ENCODE data around the gene AP1S3. TPM values are rescaled to one million over a fixed set of nuclear protein-coding genes. Genes with fewer than 3 reads are reported as not detected.

Gene AP1S3
- total and polyA plus RNA-seq, 4 donors: 4.6 to 14.2 (median 6.5) TPM

DNA sequence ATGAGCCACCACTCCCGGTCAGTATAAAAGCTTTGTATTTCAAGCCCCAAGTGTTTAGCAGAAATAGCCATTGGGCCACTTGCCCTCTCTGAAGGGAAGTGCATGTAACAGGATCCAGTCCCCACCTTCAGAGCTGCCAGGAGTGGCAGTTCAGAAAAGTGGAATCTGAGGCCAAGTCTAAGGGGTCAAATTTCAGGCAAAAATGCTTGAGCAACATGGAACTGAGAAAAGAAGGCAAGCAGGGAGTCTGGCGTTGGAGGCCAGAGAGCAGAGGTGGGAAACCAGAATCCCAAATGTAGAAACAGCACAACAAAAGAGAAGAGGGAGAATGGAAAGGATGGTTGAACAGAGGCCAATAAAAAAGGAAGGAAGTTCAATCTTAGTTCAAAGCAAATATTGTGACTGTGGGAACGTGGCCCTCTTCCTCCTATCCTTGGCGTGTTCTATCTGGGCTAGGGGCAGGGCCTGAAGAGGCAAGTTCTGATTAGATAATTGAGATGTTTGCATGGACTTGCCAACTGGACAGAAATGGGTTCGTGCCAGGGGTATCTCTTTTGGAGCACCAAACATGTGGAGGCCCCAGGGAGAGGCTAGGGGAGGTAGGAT is 102.2 kb downstream of the AP1S3 start:
- no peak for TF ChIP-seq CTCF (IDR thresholded peaks at IDR 0.05; ENCODE audit: control extremely low read depth, extremely low read depth)
- Histone ChIP-seq H3K27me3 (ENCODE audit: control insufficient read depth in 3 of 3, insufficient read depth in 3 of 3, low read length in 2 of 3) (no peaks in the 10 kb centered on the region), H3K36me3 (ENCODE audit: control insufficient read depth in 4 of 4, insufficient read depth in 4 of 4, low read length in 4 of 4) (no peaks in the 10 kb centered on the region), H3K4me1 (ENCODE audit: control insufficient read depth in 5 of 5, insufficient read depth in 5 of 5, low read length in 5 of 5) (peaks cover 0 to 2% (median 0%) of the 10 kb centered on the region in 5 donors), H3K27ac (ENCODE audit: low read depth in 1 of 2, low read length in 1 of 2) (no peak overlapping the region), H3K9me3 (ENCODE audit: control insufficient read depth in 4 of 4, insufficient read depth in 3 of 4, low read length in 3 of 4) (no peaks in the 10 kb centered on the region), H3K9ac (ENCODE audit: insufficient read depth in 1 of 2, low read length in 2 of 2) (no peak overlapping the region), H3K4me3 (no peak overlapping the region)
- ATAC-seq (ENCODE audit: insufficient read depth, low FRiP score) (no peak), DNase-seq (peak in 1 of 3 donors; percentile 14)
- 46 to 56% methylated on average over 4 to 5 of the region's 5 CpGs for whole genome bisulfite sequencing, 2 donors

- peak in 1 of 3 donors; percentile 29 for DNase-seq
- Histone ChIP-seq H3K9ac (ENCODE audit: insufficient read depth in 1 of 2, low read length in 2 of 2) (no peak overlapping the region), H3K27ac (ENCODE audit: low read depth in 1 of 2, low read length in 1 of 2) (no peak overlapping the region), H3K4me3 (no peak overlapping the region), H3K9me3 (ENCODE audit: control insufficient read depth in 4 of 4, insufficient read depth in 3 of 4, low read length in 3 of 4) (no peaks in the 10 kb centered on the region), H3K36me3 (ENCODE audit: control insufficient read depth in 4 of 4, insufficient read depth in 4 of 4, low read length in 4 of 4) (no peaks in the 10 kb centered on the region), H3K4me1 (ENCODE audit: control insufficient read depth in 5 of 5, insufficient read depth in 5 of 5, low read length in 5 of 5) (peaks cover 0 to 2% (median 0%) of the 10 kb centered on the region in 5 donors), H3K27me3 (ENCODE audit: control insufficient read depth in 3 of 3, insufficient read depth in 3 of 3, low read length in 2 of 3) (no peaks in the 10 kb centered on the region)
- TF ChIP-seq CTCF (IDR thresholded peaks at IDR 0.05; ENCODE audit: control extremely low read depth, extremely low read depth): no peak
- no peak for ATAC-seq (ENCODE audit: insufficient read depth, low FRiP score)
- WGBS, 2 donors: 98% methylated on average over 2 of the region's 2 CpGs
These were observed 103.0 kb downstream of the AP1S3 start for GRCh38 chr2:223734346-223734745.

DNA sequence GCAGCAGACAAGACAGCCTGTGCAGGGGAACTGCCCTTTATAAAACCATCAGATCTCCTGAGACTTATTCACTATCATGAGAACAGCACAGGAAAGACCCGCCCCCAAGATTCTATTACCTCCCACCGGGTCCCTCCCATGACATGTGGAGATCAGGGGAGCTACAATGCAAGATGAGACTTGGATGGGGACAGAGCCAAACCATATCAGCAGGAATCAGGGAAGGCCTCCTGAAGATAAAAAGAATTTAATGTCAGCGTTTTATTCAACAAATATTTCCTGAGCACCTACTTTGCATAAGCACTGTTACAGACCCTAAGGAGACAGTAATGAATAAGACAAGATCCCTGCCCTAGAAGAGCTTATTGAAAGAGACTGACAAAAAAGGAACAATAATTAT is 105.0 kb downstream of the AP1S3 start:
- H3K9me3 ChIP-seq (ENCODE audit: control insufficient read depth in 4 of 4, insufficient read depth in 3 of 4, low read length in 3 of 4): no peaks in the 10 kb centered on the region
- peaks cover 0 to 2% (median 0%) of the 10 kb centered on the region in 5 donors for H3K4me1 ChIP-seq (ENCODE audit: control insufficient read depth in 5 of 5, insufficient read depth in 5 of 5, low read length in 5 of 5)
- H3K27ac ChIP-seq (ENCODE audit: low read depth in 1 of 2, low read length in 1 of 2): no peak overlapping the region
- ATAC-seq (ENCODE audit: insufficient read depth, low FRiP score) (no peak), DNase-seq (no peak)
- H3K36me3 ChIP-seq (ENCODE audit: control insufficient read depth in 4 of 4, insufficient read depth in 4 of 4, low read length in 4 of 4): no peaks in the 10 kb centered on the region
- H3K4me3 ChIP-seq: no peak overlapping the region
- H3K9ac ChIP-seq (ENCODE audit: insufficient read depth in 1 of 2, low read length in 2 of 2): no peak overlapping the region
- 81 to 90% methylated on average over 3 of the region's 3 CpGs for WGBS, 2 donors
- H3K27me3 ChIP-seq (ENCODE audit: control insufficient read depth in 3 of 3, insufficient read depth in 3 of 3, low read length in 2 of 3): no peaks in the 10 kb centered on the region
- TF ChIP-seq CTCF (IDR thresholded peaks at IDR 0.05; ENCODE audit: control extremely low read depth, extremely low read depth): no peak

DNA sequence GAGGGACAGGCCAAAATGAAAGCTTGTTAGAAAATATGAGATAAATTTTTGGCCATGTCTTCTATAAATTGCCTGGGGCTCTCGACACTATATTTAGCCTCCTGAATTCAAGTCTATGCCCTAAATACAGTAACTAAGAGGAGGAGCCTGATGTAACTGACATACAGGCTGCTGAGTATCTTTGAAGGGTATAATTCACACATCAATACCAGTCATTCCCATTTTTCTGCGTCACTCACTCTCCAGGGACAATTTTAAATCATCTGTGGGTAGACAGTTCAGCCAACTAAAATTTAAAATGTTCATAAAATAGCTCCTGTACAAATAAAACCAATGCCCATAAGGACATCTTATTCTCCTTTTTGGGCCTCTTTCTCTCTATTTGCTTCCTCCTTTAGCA is 105.9 kb downstream of the AP1S3 start:
- no peak for ATAC-seq (ENCODE audit: insufficient read depth, low FRiP score)
- H3K27ac ChIP-seq (ENCODE audit: low read depth in 1 of 2, low read length in 1 of 2): no peak overlapping the region

More for the DNA sequence above, 105.9 kb downstream of the AP1S3 start:
- Histone ChIP-seq H3K4me1 (ENCODE audit: control insufficient read depth in 5 of 5, insufficient read depth in 5 of 5, low read length in 5 of 5) (peaks cover 0 to 2% (median 0%) of the 10 kb centered on the region in 5 donors), H3K36me3 (ENCODE audit: control insufficient read depth in 4 of 4, insufficient read depth in 4 of 4, low read length in 4 of 4) (no peaks in the 10 kb centered on the region), H3K9me3 (ENCODE audit: control insufficient read depth in 4 of 4, insufficient read depth in 3 of 4, low read length in 3 of 4) (no peaks in the 10 kb centered on the region), H3K4me3 (no peak overlapping the region), H3K9ac (ENCODE audit: insufficient read depth in 1 of 2, low read length in 2 of 2) (no peak overlapping the region), H3K27me3 (ENCODE audit: control insufficient read depth in 3 of 3, insufficient read depth in 3 of 3, low read length in 2 of 3) (no peaks in the 10 kb centered on the region)
- no peak for TF ChIP-seq CTCF (IDR thresholded peaks at IDR 0.05; ENCODE audit: control extremely low read depth, extremely low read depth)
- no peak for DNase-seq
- 82 to 93% methylated on average over 2 of the region's 2 CpGs for WGBS, 2 donors

All from lung (tissue), 12 donors.